Measurements from ENCODE around the gene THAP3.

The THAP3 gene

GRCh38 chr1:6645018-6645417 lies 20.4 kb downstream of the THAP3 start:
- ChIA-PET CTCF (interaction anchor here (0.9 to 13.5 kb wide), 12 partner anchors 8 to 422 kb away, joined by 3 to 123 read pairs (median 4); partner anchors contain the start of genes NOL9, PLEKHG5 and TAS1R1), POLR2A (no interaction called here)
- no peak for DNase-seq (ENCODE audit: extremely low spot score)
- no peak for TF ChIP-seq CTCF (IDR thresholded peaks at IDR 0.05; ENCODE audit: control extremely low read depth, extremely low read depth, low read depth, missing control alignments)

- POLR2A ChIA-PET = interaction anchor here (0.5 kb wide), 1 partner anchor 20 kb away, joined by 3 read pairs; no protein-coding TSS in a partner anchor
- TF ChIP-seq CTCF (IDR thresholded peaks at IDR 0.05; ENCODE audit: control extremely low read depth, extremely low read depth, low read depth, missing control alignments) = peak; percentile 37
- DNase-seq (ENCODE audit: extremely low spot score) = peak; percentile 63
- CTCF ChIA-PET = interaction anchor here (0.6 to 13.5 kb wide), 32 partner anchors 9 to 220 kb away, joined by 3 to 123 read pairs (median 4); partner anchors contain the start of genes KLHL21, NOL9, PLEKHG5 and TAS1R1
These were observed 22.0 kb downstream of the THAP3 start for GRCh38 chr1:6646499-6647148.

- DNase-seq (ENCODE audit: extremely low spot score) = no peak
- CTCF ChIA-PET = interaction anchor here (1.4 to 13.5 kb wide), 3 partner anchors 12 to 226 kb away, joined by 3 to 123 read pairs (median 3); partner anchors contain the start of gene PLEKHG5
- no peak for TF ChIP-seq CTCF (IDR thresholded peaks at IDR 0.05; ENCODE audit: control extremely low read depth, extremely low read depth, low read depth, missing control alignments)
- POLR2A ChIA-PET = no interaction called here
These were observed 23.9 kb downstream of the THAP3 start for GRCh38 chr1:6648556-6648955.

DNA sequence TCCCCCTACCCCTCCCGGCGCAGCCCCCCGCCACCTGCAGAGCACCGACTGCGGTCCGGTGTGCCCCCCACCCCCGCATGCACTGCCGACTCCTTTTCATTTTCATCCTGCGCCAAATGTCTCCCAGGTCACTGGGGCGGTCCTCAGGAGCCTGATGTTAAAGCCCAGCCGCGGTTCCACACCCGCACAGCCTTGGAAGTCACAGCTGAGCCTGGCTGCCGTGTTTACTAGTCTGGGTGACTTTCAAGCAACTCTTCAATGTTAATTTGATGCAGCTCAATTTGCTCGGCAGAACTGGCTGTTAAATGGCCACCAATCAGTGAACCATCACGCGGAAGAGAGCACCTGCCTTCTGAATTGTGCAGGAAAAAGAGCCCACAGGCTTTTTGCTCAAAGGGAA lies 27.2 kb downstream of the THAP3 start:
- ChIA-PET POLR2A (no interaction called here), CTCF (interaction anchor here (0.9 to 13.5 kb wide), 4 partner anchors 17 to 979 kb away, joined by 3 to 123 read pairs (median 3); partner anchors contain the start of genes PLEKHG5 and THAP3)
- DNase-seq (ENCODE audit: extremely low spot score) = no peak
- TF ChIP-seq CTCF (IDR thresholded peaks at IDR 0.05; ENCODE audit: control extremely low read depth, extremely low read depth, low read depth, missing control alignments) = no peak

- ChIA-PET POLR2A (no interaction called here), CTCF (interaction anchor here (0.9 to 2.0 kb wide), 3 partner anchors 13 to 167 kb away, joined by 3 to 9 read pairs (median 3); no protein-coding TSS in a partner anchor)
- no peak for DNase-seq (ENCODE audit: extremely low spot score)
These were observed 28.3 kb downstream of the THAP3 start for GRCh38 chr1:6652986-6653385.

More at GRCh38 chr1:6652986-6653385, 28.3 kb downstream of the THAP3 start:
- TF ChIP-seq CTCF (IDR thresholded peaks at IDR 0.05; ENCODE audit: control extremely low read depth, extremely low read depth, low read depth, missing control alignments) = no peak
